GM18951 (cell line): ENCODE measurements around the gene CD300H.
A peak's percentile ranks its signal among the peaks of the same experiment; 100 is the strongest.

Experiments
- POLR2A ChIP-seq: IDR thresholded peaks from 4 replicates; pipeline ENCODE4 v1.6.1; 2011; ENCODE audit warnings: mild to moderate bottlenecking; ENCODE audit not compliant: insufficient read length, insufficient read depth; ENCODE audit errors: extremely low read depth
- in situ Hi-C: fragments of 300-500 bp; cut with MboI; formaldehyde crosslinking; loops from one replicate; pipeline ENCODE4 v1.12.0; 2022; ENCODE audit warnings: low sequenced_read_pairs, mixed read lengths, inconsistent platforms; ENCODE audit not compliant: unreplicated experiment

Gene CD300H

DNA sequence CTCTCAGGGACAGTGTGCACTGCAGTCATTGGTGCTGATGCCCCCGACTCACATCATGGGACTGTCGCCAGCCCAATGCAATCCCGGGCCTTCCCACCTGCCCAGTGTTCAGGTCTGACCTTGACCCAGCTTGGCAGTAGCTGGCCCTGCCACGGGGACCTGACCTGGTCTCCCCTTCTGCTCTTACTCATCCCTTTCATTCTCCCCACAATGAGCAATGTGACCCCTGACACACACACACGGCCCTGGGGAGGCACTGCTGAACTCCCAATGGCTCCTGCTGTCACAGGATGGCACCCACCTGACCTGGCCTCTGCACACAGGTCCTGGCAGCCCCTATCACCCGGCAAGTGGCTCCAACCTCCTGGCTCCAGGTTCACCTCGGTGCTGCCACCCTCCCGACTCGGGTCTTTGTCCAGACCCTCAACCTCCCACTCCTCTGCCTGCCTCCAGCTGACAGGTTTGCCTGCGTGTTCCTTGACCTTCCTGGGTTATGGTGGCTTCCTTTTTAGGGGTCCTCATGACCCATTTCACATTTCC lies 28.0 kb downstream of the CD300H start:
- in situ Hi-C loops, result no loop called here
- no peak for TF ChIP-seq POLR2A

DNA sequence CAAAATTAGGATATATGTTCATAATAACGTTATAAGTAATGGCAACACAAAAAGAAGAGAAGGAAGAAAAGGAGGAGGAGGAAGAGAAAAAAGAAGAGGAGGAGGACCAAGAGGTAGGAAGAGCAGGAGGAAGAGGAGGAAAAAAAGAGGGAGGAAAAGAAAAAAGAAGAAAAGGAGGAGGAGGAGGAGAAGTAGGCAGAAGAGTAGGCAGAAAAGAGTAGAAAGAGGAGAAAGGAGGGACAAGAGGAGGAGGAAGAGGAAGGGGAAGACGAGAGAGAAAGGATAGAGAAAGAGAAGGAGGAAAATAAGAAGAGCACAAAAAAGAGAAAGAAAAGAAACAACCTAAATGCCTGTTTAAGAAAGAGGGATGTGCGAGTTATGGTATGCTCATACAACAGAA lies 30.4 kb downstream of the CD300H start:
- in situ Hi-C loops, result no loop called here
- no peak for TF ChIP-seq POLR2A

DNA sequence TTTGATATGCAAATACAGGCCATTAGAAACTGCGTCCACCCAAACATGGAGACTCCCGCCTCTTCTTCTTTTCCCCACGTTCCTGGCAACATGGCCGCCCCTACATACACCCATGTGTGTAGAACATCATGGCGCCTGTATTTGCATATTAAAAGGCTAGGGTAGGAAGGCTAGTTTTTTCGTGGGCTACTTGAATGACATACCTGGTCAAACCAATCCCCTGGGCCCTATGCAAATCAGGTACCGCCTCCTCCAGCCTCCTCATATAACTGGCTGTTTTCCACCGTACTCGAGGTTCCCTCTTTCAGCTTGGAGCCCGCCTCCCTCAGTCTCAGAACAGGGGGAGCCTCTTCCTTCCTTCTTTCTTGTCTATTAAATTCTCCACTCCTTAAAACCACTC lies 35.2 kb downstream of the CD300H start:
- TF ChIP-seq POLR2A, result peak; percentile 25
- in situ Hi-C loops, result no loop called here

GRCh38 chr17:74531231-74531761 lies 36.0 kb downstream of the CD300H start, which contains the start of gene CD300LB:
TSS of gene CD300LB (minus strand) at chr17:74531475. CDS start at chr17:74531350, 125 bp downstream.
- in situ Hi-C loops, result no loop called here
- no peak for TF ChIP-seq POLR2A

DNA sequence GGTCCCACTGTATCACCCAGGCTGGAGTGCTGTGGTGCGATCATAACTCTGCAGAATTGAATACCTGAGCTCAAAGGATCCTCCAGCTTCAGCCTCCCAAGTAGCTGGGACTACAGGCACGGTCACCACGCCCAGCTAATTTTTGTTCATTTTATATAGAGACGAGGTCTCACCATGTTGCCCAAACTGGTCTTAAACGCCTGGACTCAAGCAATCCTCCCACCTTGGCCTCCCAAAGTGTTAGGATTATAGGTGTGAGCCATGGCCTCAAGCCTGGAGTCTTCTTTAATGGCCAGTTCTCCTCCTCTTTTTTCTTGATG lies 36.5 kb downstream of the CD300H start:
- no peak for TF ChIP-seq POLR2A
- in situ Hi-C loops, result no loop called here

DNA sequence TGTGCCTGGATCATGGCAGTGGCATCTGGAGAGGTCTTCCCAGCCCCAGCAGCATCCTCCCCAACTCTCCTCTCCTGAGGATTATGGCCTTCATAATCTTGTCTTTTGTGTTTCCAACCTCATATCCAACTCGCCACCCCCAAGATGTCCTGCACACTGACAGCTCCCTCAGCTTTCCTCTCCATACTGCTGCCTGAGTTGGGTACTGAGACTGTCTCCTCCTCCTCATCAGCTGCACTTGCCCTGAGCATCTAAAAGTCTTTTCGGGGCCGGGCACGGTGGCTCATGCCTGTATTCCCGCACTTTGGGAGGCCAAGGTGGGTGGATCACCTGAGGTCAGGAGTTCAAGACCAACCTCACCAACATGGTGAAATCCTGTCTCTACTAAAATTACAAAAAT lies 38.1 kb downstream of the CD300H start:
- in situ Hi-C loops, result no loop called here
- no peak for TF ChIP-seq POLR2A

DNA sequence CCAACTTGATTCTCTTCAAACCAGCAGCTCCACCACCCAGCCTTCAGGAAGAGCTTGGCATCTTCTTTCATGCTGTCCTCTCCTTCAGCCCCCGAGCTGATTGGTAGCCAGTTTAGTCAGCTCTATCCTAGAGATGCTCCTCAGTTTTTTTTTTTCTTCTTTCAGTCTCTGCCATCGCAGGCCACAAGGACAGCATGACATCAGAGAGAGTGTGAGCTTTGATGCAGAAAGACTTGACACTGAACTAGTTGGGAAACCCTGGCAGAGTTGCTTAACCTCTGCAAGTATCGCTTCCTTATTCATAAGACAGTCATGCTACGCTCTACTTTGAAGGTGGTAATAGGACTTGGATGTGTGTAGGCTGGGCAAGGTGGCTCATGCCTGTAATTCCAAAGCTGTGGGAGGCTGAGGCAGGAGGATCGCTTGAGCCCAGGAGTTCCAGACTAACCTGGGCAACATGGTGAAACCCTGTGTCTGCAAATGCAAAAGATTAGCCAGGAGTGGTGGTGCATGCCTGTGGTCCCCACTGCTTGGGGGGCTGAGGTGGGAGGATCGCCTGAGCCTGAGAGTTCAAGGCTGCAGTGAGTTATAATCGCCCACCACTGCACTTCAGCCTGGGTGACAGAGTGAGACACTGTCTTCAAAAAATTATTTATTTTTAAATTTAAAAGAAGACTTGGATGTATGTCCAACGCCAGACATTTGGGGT lies 38.7 kb downstream of the CD300H start:
- TF ChIP-seq POLR2A, result no peak
- in situ Hi-C loops, result no loop called here

- in situ Hi-C loops, result no loop called here
- no peak for TF ChIP-seq POLR2A
Observed at GRCh38 chr17:74527756-74528155, 39.6 kb downstream of the CD300H start.

DNA sequence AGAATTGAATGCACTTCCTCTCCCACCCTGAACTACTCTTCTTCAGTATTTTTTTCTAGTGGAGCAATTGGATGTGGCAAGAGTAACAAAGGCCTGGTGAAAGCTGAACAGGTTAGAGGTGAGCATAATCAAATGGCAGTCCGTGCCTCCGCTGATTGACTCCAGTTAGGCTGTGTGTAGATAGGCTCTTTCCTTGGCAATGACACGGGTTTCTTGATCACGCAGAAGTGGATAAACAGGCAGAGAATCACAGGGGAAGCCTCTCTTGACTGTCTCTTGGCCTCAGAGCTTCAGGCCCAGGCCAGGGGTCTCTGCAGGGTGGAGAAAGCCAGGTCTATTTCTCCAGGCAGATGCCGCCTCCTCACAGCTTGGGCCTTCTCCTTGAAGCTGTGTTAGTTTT lies 40.2 kb downstream of the CD300H start:
- TF ChIP-seq POLR2A, result no peak
- in situ Hi-C loops, result no loop called here

- no peak for TF ChIP-seq POLR2A
- in situ Hi-C loops, result no loop called here
Observed at GRCh38 chr17:74526681-74527080, 40.6 kb downstream of the CD300H start.

GRCh38 chr17:74525781-74526288 lies 41.5 kb downstream of the CD300H start:
- no peak for TF ChIP-seq POLR2A
- in situ Hi-C loops, result no loop called here

DNA sequence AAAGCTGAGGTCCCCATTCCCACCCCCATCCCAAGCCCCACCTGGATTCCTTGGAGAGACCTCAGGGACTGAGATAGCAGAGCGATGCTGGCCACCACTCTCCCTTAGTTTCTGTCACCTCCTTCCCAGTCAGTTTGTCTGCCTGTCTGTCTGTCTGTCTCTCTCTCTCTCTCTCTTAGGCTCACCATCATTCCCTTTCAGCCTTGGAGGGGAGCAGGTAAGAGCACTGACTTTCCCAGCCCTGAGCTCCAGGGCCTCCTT lies 41.9 kb downstream of the CD300H start:
- in situ Hi-C loops, result no loop called here
- no peak for TF ChIP-seq POLR2A

DNA sequence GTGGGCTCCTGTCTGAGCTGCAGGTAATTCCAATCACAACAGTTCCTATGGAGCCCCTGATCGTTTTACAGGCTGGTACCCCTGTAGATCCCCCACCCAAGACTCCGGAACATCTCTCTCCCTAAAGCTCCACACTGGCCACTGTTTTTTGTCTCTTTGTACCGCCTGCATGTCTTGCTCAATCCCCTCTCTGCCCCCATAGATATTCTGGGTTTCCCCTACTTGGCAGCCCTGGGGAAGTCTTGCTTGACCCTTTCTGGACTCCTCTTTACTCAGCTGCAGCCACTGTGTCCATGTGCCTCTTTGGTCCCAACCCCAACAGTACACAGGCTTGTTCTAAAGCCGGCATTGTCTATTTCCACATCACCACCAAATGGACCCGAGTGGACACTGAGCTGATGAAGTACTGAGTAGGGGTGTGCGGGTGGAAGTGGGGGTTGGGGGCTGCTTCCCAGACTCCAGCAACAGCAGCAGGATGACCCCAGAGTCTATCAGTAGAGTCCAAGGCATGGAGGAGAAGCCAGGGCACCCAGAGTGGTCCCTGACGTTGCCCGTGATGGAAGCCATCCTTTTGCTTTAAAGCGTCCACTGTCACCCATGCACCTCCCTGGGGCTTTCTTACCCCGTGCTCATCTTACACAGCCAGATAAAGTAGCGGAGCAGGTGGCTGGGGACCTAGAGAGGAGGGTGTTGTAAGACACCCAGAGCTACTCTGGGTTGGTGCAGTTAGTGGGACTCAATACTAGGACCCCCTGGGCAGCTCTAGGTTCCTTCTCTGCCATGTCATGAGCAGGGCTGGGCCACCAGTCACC lies 42.5 kb downstream of the CD300H start:
- TF ChIP-seq POLR2A, result no peak
- in situ Hi-C loops, result no loop called here

DNA sequence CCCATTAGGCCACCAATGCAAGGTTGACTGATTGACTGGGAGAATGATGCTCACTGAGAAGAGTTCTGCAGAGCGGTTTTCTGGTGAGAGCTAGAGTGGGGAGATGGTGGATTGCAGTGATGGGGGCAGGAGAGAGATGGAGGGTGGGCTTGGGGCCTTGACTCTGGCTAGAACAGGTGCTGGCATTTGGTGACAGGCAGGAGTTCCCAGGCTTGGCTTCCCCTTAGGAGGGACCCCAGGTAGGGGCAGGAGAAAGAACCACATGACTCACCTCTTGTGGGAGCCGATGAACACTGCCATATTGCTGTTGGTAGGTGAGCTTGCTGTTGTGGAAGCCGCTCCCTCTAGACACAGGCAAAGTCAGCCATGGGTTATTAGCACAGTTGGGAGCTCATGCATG lies 44.0 kb downstream of the CD300H start:
- in situ Hi-C loops, result no loop called here
- no peak for TF ChIP-seq POLR2A
